Measurements from ENCODE around the gene EPM2A. TPM values are rescaled to one million over a fixed set of nuclear protein-coding genes. Genes with fewer than 3 reads are reported as not detected.

The EPM2A gene
- total RNA-seq, 2 donors from 2014 or later = 11.6 to 13.6 TPM

GRCh38 chr6:145648149-145648548, 87.2 kb downstream of the EPM2A start:
- no peaks in the 10 kb centered on the region for H3K36me3 Mint-ChIP-seq (ENCODE audit: insufficient read depth in 2 of 2)
- no peaks in the 10 kb centered on the region for H3K27me3 Mint-ChIP-seq (ENCODE audit: low read depth)
- no peak overlapping the region for H3K4me3 Mint-ChIP-seq
- H3K27ac Mint-ChIP-seq = no peak overlapping the region
- DNase-seq (no peak), ATAC-seq (replicated peaks in 1 of 2) (no peak)
- no peaks in the 10 kb centered on the region for H3K4me1 Mint-ChIP-seq (ENCODE audit: low read depth)
- H3K9me3 Mint-ChIP-seq = no peaks in the 10 kb centered on the region

GRCh38 chr6:145647602-145648001, 87.7 kb downstream of the EPM2A start:
- H3K27me3 Mint-ChIP-seq (ENCODE audit: low read depth) = no peaks in the 10 kb centered on the region
- H3K4me3 Mint-ChIP-seq = no peak overlapping the region
- no peaks in the 10 kb centered on the region for H3K4me1 Mint-ChIP-seq (ENCODE audit: low read depth)
- DNase-seq (no peak), ATAC-seq (replicated peaks in 1 of 2) (no peak)
- no peaks in the 10 kb centered on the region for H3K36me3 Mint-ChIP-seq (ENCODE audit: insufficient read depth in 2 of 2)
- no peaks in the 10 kb centered on the region for H3K9me3 Mint-ChIP-seq
- no peak overlapping the region for H3K27ac Mint-ChIP-seq

GRCh38 chr6:145643760-145644159, 91.6 kb downstream of the EPM2A start:
- Mint-ChIP-seq H3K27me3 (ENCODE audit: low read depth) (no peaks in the 10 kb centered on the region), H3K9me3 (no peaks in the 10 kb centered on the region), H3K27ac (no peak overlapping the region), H3K4me3 (no peak overlapping the region), H3K36me3 (ENCODE audit: insufficient read depth in 2 of 2) (no peaks in the 10 kb centered on the region), H3K4me1 (ENCODE audit: low read depth) (no peaks in the 10 kb centered on the region)
- ATAC-seq (replicated peaks in 1 of 2) = no peak
- DNase-seq = no peak

- Mint-ChIP-seq H3K4me1 (ENCODE audit: low read depth) (peaks cover 7% of the 10 kb centered on the region), H3K27me3 (ENCODE audit: low read depth) (no peaks in the 10 kb centered on the region), H3K27ac (no peak overlapping the region), H3K9me3 (no peaks in the 10 kb centered on the region), H3K36me3 (ENCODE audit: insufficient read depth in 2 of 2) (no peaks in the 10 kb centered on the region), H3K4me3 (no peak overlapping the region)
- ATAC-seq (replicated peaks in 1 of 2) (peak; percentile 53 to 62), DNase-seq (peak; percentile 79)
Measured at GRCh38 chr6:145633981-145634627, 101.2 kb downstream of the EPM2A start.

GRCh38 chr6:145632971-145633370, 102.3 kb downstream of the EPM2A start:
- Mint-ChIP-seq H3K27me3 (ENCODE audit: low read depth) (no peaks in the 10 kb centered on the region), H3K27ac (no peak overlapping the region), H3K9me3 (no peaks in the 10 kb centered on the region)

GRCh38 chr6:145631374-145631773, 103.9 kb downstream of the EPM2A start:
- no peak for DNase-seq
- Mint-ChIP-seq H3K4me3 (no peak overlapping the region), H3K27ac (no peak overlapping the region), H3K9me3 (no peaks in the 10 kb centered on the region), H3K27me3 (ENCODE audit: low read depth) (no peaks in the 10 kb centered on the region), H3K36me3 (ENCODE audit: insufficient read depth in 2 of 2) (peaks cover 0 to 3% of the 10 kb centered on the region in 2 donors), H3K4me1 (ENCODE audit: low read depth) (peaks cover 7% of the 10 kb centered on the region)
- ATAC-seq (replicated peaks in 1 of 2) = no peak

More at GRCh38 chr6:145632971-145633370, 102.3 kb downstream of the EPM2A start:
- ATAC-seq (replicated peaks in 1 of 2) = no peak
- no peak for DNase-seq
- Mint-ChIP-seq H3K4me3 (no peak overlapping the region), H3K36me3 (ENCODE audit: insufficient read depth in 2 of 2) (no peaks in the 10 kb centered on the region), H3K4me1 (ENCODE audit: low read depth) (peaks cover 7% of the 10 kb centered on the region)

- H3K27me3 Mint-ChIP-seq (ENCODE audit: low read depth) = no peaks in the 10 kb centered on the region
- H3K9me3 Mint-ChIP-seq = no peaks in the 10 kb centered on the region
- peaks cover 7% of the 10 kb centered on the region for H3K4me1 Mint-ChIP-seq (ENCODE audit: low read depth)
- ATAC-seq (replicated peaks in 1 of 2) (no peak), DNase-seq (no peak)
- H3K27ac Mint-ChIP-seq = no peak overlapping the region
- H3K36me3 Mint-ChIP-seq (ENCODE audit: insufficient read depth in 2 of 2) = peaks cover under 1 to 3% of the 10 kb centered on the region in 2 donors
- no peak overlapping the region for H3K4me3 Mint-ChIP-seq
Measured at GRCh38 chr6:145630598-145630997, 104.7 kb downstream of the EPM2A start.

- Mint-ChIP-seq H3K4me1 (ENCODE audit: low read depth) (peaks cover 6% of the 10 kb centered on the region), H3K9me3 (no peaks in the 10 kb centered on the region), H3K27me3 (ENCODE audit: low read depth) (no peaks in the 10 kb centered on the region), H3K27ac (no peak overlapping the region), H3K36me3 (ENCODE audit: insufficient read depth in 2 of 2) (peaks cover 1 to 3% of the 10 kb centered on the region in 2 donors), H3K4me3 (no peak overlapping the region)
- ATAC-seq (replicated peaks in 1 of 2) = no peak
- no peak for DNase-seq
Measured at GRCh38 chr6:145629478-145629877, 105.8 kb downstream of the EPM2A start.

GRCh38 chr6:145627451-145627850, 107.9 kb downstream of the EPM2A start:
- Mint-ChIP-seq H3K4me1 (ENCODE audit: low read depth) (no peaks in the 10 kb centered on the region), H3K27ac (no peak overlapping the region), H3K4me3 (no peak overlapping the region), H3K9me3 (no peaks in the 10 kb centered on the region), H3K27me3 (ENCODE audit: low read depth) (no peaks in the 10 kb centered on the region), H3K36me3 (ENCODE audit: insufficient read depth in 2 of 2) (peaks cover 1 to 3% of the 10 kb centered on the region in 2 donors)
- ATAC-seq (replicated peaks in 1 of 2) = no peak
- DNase-seq = no peak

- Mint-ChIP-seq H3K27ac (no peak overlapping the region), H3K4me1 (ENCODE audit: low read depth) (no peaks in the 10 kb centered on the region), H3K4me3 (no peak overlapping the region), H3K9me3 (no peaks in the 10 kb centered on the region), H3K36me3 (ENCODE audit: insufficient read depth in 2 of 2) (peaks cover 1 to 3% of the 10 kb centered on the region in 2 donors), H3K27me3 (ENCODE audit: low read depth) (no peaks in the 10 kb centered on the region)
- no peak for DNase-seq
- no peak for ATAC-seq (replicated peaks in 1 of 2)
Measured at GRCh38 chr6:145626857-145627256, 108.5 kb downstream of the EPM2A start.

GRCh38 chr6:145623231-145623630, 112.1 kb downstream of the EPM2A start:
- no peaks in the 10 kb centered on the region for H3K4me1 Mint-ChIP-seq (ENCODE audit: low read depth)
- H3K36me3 Mint-ChIP-seq (ENCODE audit: insufficient read depth in 2 of 2) = peaks cover 1 to 5% of the 10 kb centered on the region in 2 donors
- no peak for ATAC-seq (replicated peaks in 1 of 2)
- no peak for DNase-seq
- H3K4me3 Mint-ChIP-seq = no peak overlapping the region
- peaks cover 3 to 4% of the 10 kb centered on the region in 2 donors for H3K9me3 Mint-ChIP-seq
- no peak overlapping the region for H3K27ac Mint-ChIP-seq
- no peaks in the 10 kb centered on the region for H3K27me3 Mint-ChIP-seq (ENCODE audit: low read depth)

- ATAC-seq (replicated peaks in 1 of 2) = no peak
- H3K27me3 Mint-ChIP-seq (ENCODE audit: low read depth) = no peaks in the 10 kb centered on the region
- H3K4me1 Mint-ChIP-seq (ENCODE audit: low read depth) = no peaks in the 10 kb centered on the region
- H3K9me3 Mint-ChIP-seq = peaks cover 3 to 6% of the 10 kb centered on the region in 2 donors
- no peak overlapping the region for H3K4me3 Mint-ChIP-seq
- peaks cover 5% of the 10 kb centered on the region in 2 donors for H3K36me3 Mint-ChIP-seq (ENCODE audit: insufficient read depth in 2 of 2)
- DNase-seq = no peak
- H3K27ac Mint-ChIP-seq = no peak overlapping the region
Measured at GRCh38 chr6:145621776-145622175, 113.5 kb downstream of the EPM2A start.

GRCh38 chr6:145620088-145620487, 115.2 kb downstream of the EPM2A start:
- DNase-seq (no peak), ATAC-seq (replicated peaks in 1 of 2) (no peak)
- Mint-ChIP-seq H3K4me1 (ENCODE audit: low read depth) (no peaks in the 10 kb centered on the region), H3K27me3 (ENCODE audit: low read depth) (no peaks in the 10 kb centered on the region), H3K27ac (no peak overlapping the region), H3K4me3 (no peak overlapping the region), H3K36me3 (ENCODE audit: insufficient read depth in 2 of 2) (peaks cover 3 to 5% of the 10 kb centered on the region in 2 donors), H3K9me3 (peaks cover 5 to 6% of the 10 kb centered on the region in 2 donors)

- ATAC-seq (replicated peaks in 1 of 2) (no peak), DNase-seq (no peak)
- H3K4me1 Mint-ChIP-seq (ENCODE audit: low read depth) = no peaks in the 10 kb centered on the region
- peaks cover 2 to 4% of the 10 kb centered on the region in 2 donors for H3K9me3 Mint-ChIP-seq
- peaks cover 0 to 3% of the 10 kb centered on the region in 2 donors for H3K36me3 Mint-ChIP-seq (ENCODE audit: insufficient read depth in 2 of 2)
- peaks cover 6% of the 10 kb centered on the region for H3K27me3 Mint-ChIP-seq (ENCODE audit: low read depth)
- H3K27ac Mint-ChIP-seq = no peak overlapping the region
- H3K4me3 Mint-ChIP-seq = no peak overlapping the region
Measured at GRCh38 chr6:145609521-145609920, 125.8 kb downstream of the EPM2A start.

All from activated T-cell treated with anti-CD3 and anti-CD28 coated beads, Interleukin-2, amount 50 U/mL, for 72 hours (primary cell).